GM23338 (cell line): ENCODE data around the gene SYCP2.

Experiments used
- CTCF ChIP-seq, 2 experiments: fragments of 200-600 bp in 1 of 2; sonication (generic) in 1 of 2; conservative IDR thresholded peaks; 2 replicates each; pipeline versions ENCODE4 v1.5.1 to v1.6.1; 2016 to 2017; ENCODE audit warnings: antibody characterized with exemption in 2 of 2, low read depth in 2 of 2, mild to moderate bottlenecking in 2 of 2, moderate library complexity in 1 of 2
- ETS1 ChIP-seq: IDR thresholded peaks from 2 replicates; pipeline ENCODE4 v1.6.1; 2016; ENCODE audit warnings: antibody characterized with exemption
- POLR2AphosphoS5 ChIP-seq: IDR thresholded peaks from 2 replicates; pipeline ENCODE4 v1.6.1; 2016; ENCODE audit warnings: antibody characterized with exemption, low read depth
- REST ChIP-seq: IDR thresholded peaks from one replicate; pipeline ENCODE4 v1.6.1; 2018; ENCODE audit warnings: antibody characterized with exemption; ENCODE audit not compliant: unreplicated experiment

GRCh38 chr20:59828125-59829053 is 105.0 kb downstream of the SYCP2 start:
- no peak for TF ChIP-seq POLR2AphosphoS5
- TF ChIP-seq CTCF (conservative IDR thresholded peaks at IDR 0.05; ENCODE audit: low read depth in 2 of 2): no peak
- no peak for TF ChIP-seq ETS1
- no peak for TF ChIP-seq REST
